Parathyroid adenoma (tissue), 2 donors: ENCODE results near the gene CEBPZOS.
"Not testable (repeated sequence)": the region's sequence is repeated elsewhere in the genome, so short reads cannot be mapped to it uniquely, and the experiment has no call there.

Source experiments
- H2AFZ ChIP-seq: fragments of 300-600 bp; sonication (generic); one replicate; pipeline ENCODE4 v1.7.0; 2017; ENCODE audit warnings: antibody characterized with exemption, mild to moderate bottlenecking
- H3K27ac ChIP-seq: fragments of 300-600 bp; sonication (generic); one replicate; pipeline ENCODE4 v1.7.0; 2017
- H3K27me3 ChIP-seq: fragments of 300-600 bp; sonication (generic); one replicate; pipeline ENCODE4 v1.7.0; 2017; ENCODE audit warnings: low read length; ENCODE audit not compliant: control insufficient read depth, insufficient read depth
- H3K36me3 ChIP-seq: fragments of 300-600 bp; sonication (generic); one replicate; pipeline ENCODE4 v1.7.0; 2017; ENCODE audit warnings: low read length; ENCODE audit not compliant: control insufficient read depth, insufficient read depth
- H3K4me1 ChIP-seq: fragments of 300-600 bp; sonication (generic); one replicate; pipeline ENCODE4 v1.7.0; 2017; ENCODE audit warnings: control low read depth
- H3K4me2 ChIP-seq: fragments of 300-600 bp; sonication (generic); one replicate; pipeline ENCODE4 v1.7.0; 2017; ENCODE audit warnings: low read length
- H3K4me3 ChIP-seq: fragments of 300-600 bp; sonication (generic); one replicate; pipeline ENCODE4 v1.7.0; 2017; ENCODE audit warnings: low read depth, low read length
- H3K79me2 ChIP-seq: fragments of 300-600 bp; sonication (generic); one replicate; pipeline ENCODE4 v1.7.0; 2017; ENCODE audit warnings: control low read depth
- H3K9ac ChIP-seq: fragments of 300-600 bp; sonication (generic); one replicate; pipeline ENCODE4 v1.7.0; 2017; ENCODE audit warnings: mild to moderate bottlenecking
- H3K9me3 ChIP-seq: fragments of 300-600 bp; sonication (generic); one replicate; pipeline ENCODE4 v1.7.0; 2017; ENCODE audit warnings: low read length; ENCODE audit not compliant: control insufficient read depth
- TF ChIP-seq, protein P1 (sequence below): fragments of 300-600 bp; sonication (generic); IDR thresholded peaks from one replicate; pipeline ENCODE4 v1.7.0; 2017; ENCODE audit warnings: antibody characterized with exemption, mild to moderate bottlenecking
- donor health status: primary hyperparathyroidism.

CEBPZOS gene

GRCh38 chr2:37198681-37199065 is 2.4 kb downstream of the CEBPZOS start:
- Histone ChIP-seq H3K9ac (no peak overlapping the region), H3K9me3 (no peaks in the 10 kb centered on the region), H3K27ac (no peak overlapping the region), H3K4me2 (no peak overlapping the region), H3K79me2 (peaks cover 9% of the 10 kb centered on the region), H3K36me3 (no peaks in the 10 kb centered on the region), H3K4me3 (no peak overlapping the region), H3K27me3 (no peaks in the 10 kb centered on the region), H3K4me1 (no peaks in the 10 kb centered on the region), H2AFZ (no peak overlapping the region)
- TF ChIP-seq, protein P1, sequence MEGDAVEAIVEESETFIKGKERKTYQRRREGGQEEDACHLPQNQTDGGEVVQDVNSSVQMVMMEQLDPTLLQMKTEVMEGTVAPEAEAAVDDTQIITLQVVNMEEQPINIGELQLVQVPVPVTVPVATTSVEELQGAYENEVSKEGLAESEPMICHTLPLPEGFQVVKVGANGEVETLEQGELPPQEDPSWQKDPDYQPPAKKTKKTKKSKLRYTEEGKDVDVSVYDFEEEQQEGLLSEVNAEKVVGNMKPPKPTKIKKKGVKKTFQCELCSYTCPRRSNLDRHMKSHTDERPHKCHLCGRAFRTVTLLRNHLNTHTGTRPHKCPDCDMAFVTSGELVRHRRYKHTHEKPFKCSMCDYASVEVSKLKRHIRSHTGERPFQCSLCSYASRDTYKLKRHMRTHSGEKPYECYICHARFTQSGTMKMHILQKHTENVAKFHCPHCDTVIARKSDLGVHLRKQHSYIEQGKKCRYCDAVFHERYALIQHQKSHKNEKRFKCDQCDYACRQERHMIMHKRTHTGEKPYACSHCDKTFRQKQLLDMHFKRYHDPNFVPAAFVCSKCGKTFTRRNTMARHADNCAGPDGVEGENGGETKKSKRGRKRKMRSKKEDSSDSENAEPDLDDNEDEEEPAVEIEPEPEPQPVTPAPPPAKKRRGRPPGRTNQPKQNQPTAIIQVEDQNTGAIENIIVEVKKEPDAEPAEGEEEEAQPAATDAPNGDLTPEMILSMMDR: no peak

GRCh38 chr2:37201208-37201607 is 4.9 kb downstream of the CEBPZOS start:
- H3K27me3 ChIP-seq: no peaks in the 10 kb centered on the region
- no peaks in the 10 kb centered on the region for H3K9me3 ChIP-seq
- no peaks in the 10 kb centered on the region for H3K4me1 ChIP-seq
- H3K9ac ChIP-seq: no peak overlapping the region
- no peak overlapping the region for H3K27ac ChIP-seq
- H2AFZ ChIP-seq: no peak overlapping the region
- H3K4me3 ChIP-seq: no peak overlapping the region
- TF ChIP-seq, protein P1: no peak
- no peak overlapping the region for H3K4me2 ChIP-seq
- peaks cover 16% of the 10 kb centered on the region for H3K79me2 ChIP-seq
- H3K36me3 ChIP-seq: no peaks in the 10 kb centered on the region

DNA sequence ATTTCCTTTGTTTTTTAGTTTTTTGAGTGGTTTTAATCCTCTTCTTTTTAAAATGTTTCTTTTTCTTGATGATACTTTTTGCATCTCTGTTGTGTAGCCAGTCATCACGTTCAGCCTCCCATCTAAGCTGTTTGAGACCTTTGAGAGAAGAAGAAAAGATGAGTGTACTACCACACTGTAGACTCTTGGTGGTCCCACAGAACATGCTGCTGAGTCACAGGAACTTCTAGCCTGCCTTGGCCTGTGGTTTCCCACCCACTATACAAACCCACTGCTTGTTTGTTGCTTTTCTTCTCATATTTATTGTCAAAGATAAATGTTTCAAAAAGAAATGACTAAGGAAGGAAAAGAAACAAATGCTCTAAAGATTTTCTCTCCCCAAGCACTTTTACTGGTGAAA is 5.5 kb downstream of the CEBPZOS start:
- no peaks in the 10 kb centered on the region for H3K9me3 ChIP-seq
- H3K4me2 ChIP-seq: no peak overlapping the region
- H3K36me3 ChIP-seq: no peaks in the 10 kb centered on the region
- H3K79me2 ChIP-seq: peaks cover 19% of the 10 kb centered on the region
- no peaks in the 10 kb centered on the region for H3K27me3 ChIP-seq
- H2AFZ ChIP-seq: no peak overlapping the region
- no peak overlapping the region for H3K9ac ChIP-seq
- H3K27ac ChIP-seq: no peak overlapping the region
- TF ChIP-seq, protein P1: no peak
- no peak overlapping the region for H3K4me3 ChIP-seq
- no peaks in the 10 kb centered on the region for H3K4me1 ChIP-seq

- H3K4me1 ChIP-seq: no peaks in the 10 kb centered on the region
- H3K27ac ChIP-seq: no peak overlapping the region
- no peak overlapping the region for H3K4me2 ChIP-seq
- no peak overlapping the region for H3K9ac ChIP-seq
- H3K9me3 ChIP-seq: no peaks in the 10 kb centered on the region
- H3K79me2 ChIP-seq: peaks cover 21% of the 10 kb centered on the region
- no peak overlapping the region for H3K4me3 ChIP-seq
- H2AFZ ChIP-seq: no peak overlapping the region
- no peaks in the 10 kb centered on the region for H3K36me3 ChIP-seq
- TF ChIP-seq, protein P1: no peak
- no peaks in the 10 kb centered on the region for H3K27me3 ChIP-seq
Measured at GRCh38 chr2:37203708-37204107, 7.4 kb downstream of the CEBPZOS start.

GRCh38 chr2:37205071-37205661 is 8.9 kb downstream of the CEBPZOS start:
- not testable (repeated sequence) for H3K4me2 ChIP-seq, H3K9ac ChIP-seq, H3K27ac ChIP-seq, H3K36me3 ChIP-seq, H3K27me3 ChIP-seq, H3K9me3 ChIP-seq, H2AFZ ChIP-seq, H3K4me1 ChIP-seq, H3K4me3 ChIP-seq
- H3K79me2 ChIP-seq: peaks cover 21% of the 10 kb centered on the region
